ENCODE results near the gene MEN1. TPM values are rescaled to one million over a fixed set of nuclear protein-coding genes. Genes with fewer than 3 reads are reported as not detected.
A peak's percentile ranks its signal among the peaks of the same experiment; 100 is the strongest.

MEN1 gene
- total RNA-seq: 10 to 100 TPM; 44.5 to 48.7 TPM
- 48.7 TPM for polyA plus RNA-seq (2013, experiment 1 of 2)
- 44.3 TPM for polyA plus RNA-seq (2013, experiment 2 of 2)
- long read RNA-seq, experiment 1, partial matches to known transcripts: 7 of 19 reads
- long read RNA-seq, experiment 1, other reads (novel, unspliced or antisense): 11 of 19 reads
- long read RNA-seq, experiment 2, transcript MEN1-207 (9 exons, 3,150 nt): minor isoform, 8 of 129 reads
- long read RNA-seq, experiment 2, transcript MEN1-202 (10 exons, 3,148 nt): major isoform, 37 of 129 reads
- long read RNA-seq, experiment 2, partial matches to known transcripts: 7 of 129 reads
- long read RNA-seq, experiment 2, other reads (novel, unspliced or antisense): 75 of 129 reads
- long read RNA-seq, experiment 3, partial matches to known transcripts: 0 of 6 reads
- long read RNA-seq, experiment 3, other reads (novel, unspliced or antisense): 5 of 6 reads
- long read RNA-seq, experiment 4: 0 reads

- TF ChIP-seq, protein P1, sequence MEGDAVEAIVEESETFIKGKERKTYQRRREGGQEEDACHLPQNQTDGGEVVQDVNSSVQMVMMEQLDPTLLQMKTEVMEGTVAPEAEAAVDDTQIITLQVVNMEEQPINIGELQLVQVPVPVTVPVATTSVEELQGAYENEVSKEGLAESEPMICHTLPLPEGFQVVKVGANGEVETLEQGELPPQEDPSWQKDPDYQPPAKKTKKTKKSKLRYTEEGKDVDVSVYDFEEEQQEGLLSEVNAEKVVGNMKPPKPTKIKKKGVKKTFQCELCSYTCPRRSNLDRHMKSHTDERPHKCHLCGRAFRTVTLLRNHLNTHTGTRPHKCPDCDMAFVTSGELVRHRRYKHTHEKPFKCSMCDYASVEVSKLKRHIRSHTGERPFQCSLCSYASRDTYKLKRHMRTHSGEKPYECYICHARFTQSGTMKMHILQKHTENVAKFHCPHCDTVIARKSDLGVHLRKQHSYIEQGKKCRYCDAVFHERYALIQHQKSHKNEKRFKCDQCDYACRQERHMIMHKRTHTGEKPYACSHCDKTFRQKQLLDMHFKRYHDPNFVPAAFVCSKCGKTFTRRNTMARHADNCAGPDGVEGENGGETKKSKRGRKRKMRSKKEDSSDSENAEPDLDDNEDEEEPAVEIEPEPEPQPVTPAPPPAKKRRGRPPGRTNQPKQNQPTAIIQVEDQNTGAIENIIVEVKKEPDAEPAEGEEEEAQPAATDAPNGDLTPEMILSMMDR (conservative IDR thresholded peaks at IDR 0.05): no peak
- Mint-ChIP-seq H3K4me3 (peak within 1 kb of the TSS; percentile 89), H3K27me3 (ENCODE audit: insufficient read depth) (no peaks in the 10 kb centered on the region), H3K27ac (peak within 1 kb of the TSS; percentile 94), H3K4me1 (no peaks in the 10 kb centered on the region), H3K36me3 (ENCODE audit: low read depth) (peaks cover 20% of the 10 kb centered on the region), H3K9me3 (no peaks in the 10 kb centered on the region)
- H3K27ac ChIP-seq (ENCODE audit: low read depth, low read length): no peak within 1 kb of the TSS
- H3K9ac ChIP-seq (ENCODE audit: extremely low read depth, low read length, poor library complexity, severe bottlenecking): peak within 1 kb of the TSS; percentile 47
- peaks cover 18% of the 10 kb centered on the region for H3K36me3 ChIP-seq (ENCODE audit: control insufficient read depth, insufficient read depth, low read length)
- 0% methylated on average over 24 to 46 of the region's 46 CpGs for WGBS, 2 experiments (ENCODE audit: insufficient coverage in 1 of 2, insufficient read length in 1 of 2)
- no peaks in the 10 kb centered on the region for H3K27me3 ChIP-seq (ENCODE audit: control insufficient read depth, insufficient read depth, low read length, poor library complexity, severe bottlenecking)
- no peaks in the 10 kb centered on the region for H3K9me3 ChIP-seq (ENCODE audit: control insufficient read depth, low read length)
- DNase-seq: peak; percentile 99
- H3K4me3 ChIP-seq (ENCODE audit: low read length): peak within 1 kb of the TSS; percentile 89
- peaks cover 5% of the 10 kb centered on the region for H3K4me1 ChIP-seq (ENCODE audit: control insufficient read depth, insufficient read depth, low read length)
Measured at GRCh38 chr11:64810271-64810890, at the start of gene MEN1. MEN1 (minus strand) TSS chr11:64810551; CDS start chr11:64810109, 442 bp downstream.

DNA sequence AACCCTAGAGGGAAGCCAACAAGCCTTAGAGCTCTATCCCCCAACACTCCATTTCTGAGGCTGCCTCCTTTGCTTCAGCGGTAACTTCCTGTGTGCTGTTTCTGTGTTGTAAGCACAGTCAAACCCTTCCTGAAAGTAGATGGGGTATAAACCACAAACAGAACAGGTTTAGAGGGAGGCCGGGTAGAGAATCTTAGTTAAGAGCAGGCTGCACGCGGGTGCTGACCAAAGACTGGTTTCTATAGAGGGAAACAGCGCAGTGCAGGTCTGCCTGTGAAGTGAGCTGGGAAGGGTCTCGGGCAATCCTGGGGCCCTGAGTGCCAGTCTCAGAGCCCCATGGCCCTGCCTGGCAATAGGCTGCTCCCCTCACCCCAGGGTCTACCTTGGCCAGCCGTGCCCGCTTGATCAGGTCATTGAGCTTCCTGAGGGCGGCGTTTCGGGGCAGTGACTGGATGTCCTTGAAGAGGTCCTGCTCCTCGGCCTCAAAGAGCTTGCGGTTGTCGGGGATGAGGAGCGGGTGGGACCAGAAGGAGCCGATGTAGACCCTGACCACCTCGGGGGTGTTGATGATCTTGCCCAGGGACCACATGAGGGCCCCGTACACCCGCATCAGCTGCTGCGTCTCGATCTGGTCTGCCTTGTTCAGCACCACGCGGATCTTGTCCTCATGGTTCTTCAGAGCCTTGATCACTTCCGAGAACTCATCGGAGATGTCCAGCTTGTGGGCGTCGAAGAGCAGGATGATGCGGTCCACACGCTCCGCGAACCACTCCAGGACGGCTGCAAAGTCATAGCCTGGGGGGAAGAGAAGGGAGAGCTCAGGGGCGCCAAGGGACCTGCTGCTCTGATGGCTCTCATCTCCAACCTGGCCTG is 49.4 kb upstream of the MEN1 start:
- Mint-ChIP-seq H3K4me3 (no peak overlapping the region), H3K27me3 (ENCODE audit: insufficient read depth) (no peaks in the 10 kb centered on the region), H3K27ac (peak overlapping the region; percentile 59), H3K4me1 (peaks cover 3% of the 10 kb centered on the region), H3K36me3 (ENCODE audit: low read depth) (peaks cover 11% of the 10 kb centered on the region), H3K9me3 (no peaks in the 10 kb centered on the region)
- TF ChIP-seq, protein P1 (conservative IDR thresholded peaks at IDR 0.05): no peak
- no peak overlapping the region for H3K4me3 ChIP-seq (ENCODE audit: low read length)
- no peak for DNase-seq
- no peaks in the 10 kb centered on the region for H3K9me3 ChIP-seq (ENCODE audit: control insufficient read depth, low read length)
- WGBS, 2 experiments (ENCODE audit: insufficient coverage in 1 of 2, insufficient read length in 1 of 2): 95 to 98% methylated on average over 30 to 33 of the region's 33 CpGs
- H3K9ac ChIP-seq (ENCODE audit: extremely low read depth, low read length, poor library complexity, severe bottlenecking): no peak overlapping the region
- H3K36me3 ChIP-seq (ENCODE audit: control insufficient read depth, insufficient read depth, low read length): peaks cover 23% of the 10 kb centered on the region
- no peaks in the 10 kb centered on the region for H3K4me1 ChIP-seq (ENCODE audit: control insufficient read depth, insufficient read depth, low read length)
- H3K27me3 ChIP-seq (ENCODE audit: control insufficient read depth, insufficient read depth, low read length, poor library complexity, severe bottlenecking): no peaks in the 10 kb centered on the region
- no peak overlapping the region for H3K27ac ChIP-seq (ENCODE audit: low read depth, low read length)

Measured in endodermal cell (in vitro differentiated cells).